Lung (tissue), 12 donors: ENCODE results near the gene ZRANB3. TPM values are rescaled to one million over a fixed set of nuclear protein-coding genes. Genes with fewer than 3 reads are reported as not detected.

Experiments used
- ATAC-seq: fragments of 200-7000 bp; cut with Tn5 transposase; one replicate; pipeline ENCODE4 v1.9.1; 2020; ENCODE audit warnings: moderate number of reproducible peaks; ENCODE audit not compliant: insufficient read depth, low FRiP score
- DNase-seq, 3 donors: peaks; one replicate each; pipeline ENCODE4 v3.0.0-alpha.2; 2013 to 2017
- H3K27ac ChIP-seq, 2 donors: one replicate each; pipeline ENCODE4 v1.5.1; 2013; ENCODE audit warnings: mild to moderate bottlenecking in 2 of 2, moderate library complexity in 2 of 2, control low read depth in 1 of 2, inconsistent platforms in 1 of 2, low read depth in 1 of 2, low read length in 1 of 2
- H3K27me3 ChIP-seq, 3 donors: one replicate each; pipeline ENCODE4 v1.5.1; 2013; ENCODE audit warnings: low read length in 2 of 3; ENCODE audit not compliant: control insufficient read depth in 3 of 3, insufficient read depth in 3 of 3
- H3K36me3 ChIP-seq, 4 donors: one replicate each; pipeline ENCODE4 v1.5.1; 2013; ENCODE audit warnings: low read length in 4 of 4, mild to moderate bottlenecking in 1 of 4, moderate library complexity in 1 of 4; ENCODE audit not compliant: control insufficient read depth in 4 of 4, insufficient read depth in 4 of 4
- H3K4me1 ChIP-seq, 5 donors: one replicate each; pipeline ENCODE4 v1.5.1; 2013; ENCODE audit warnings: low read length in 5 of 5, mild to moderate bottlenecking in 2 of 5, moderate library complexity in 1 of 5; ENCODE audit not compliant: control insufficient read depth in 5 of 5, insufficient read depth in 5 of 5
- H3K4me3 ChIP-seq: one replicate; pipeline ENCODE4 v1.5.1; 2013; ENCODE audit warnings: mild to moderate bottlenecking, control low read depth, moderate library complexity
- H3K9ac ChIP-seq, 2 donors: one replicate each; pipeline ENCODE4 v1.5.1; 2013; ENCODE audit warnings: low read length in 2 of 2, control low read depth in 1 of 2; ENCODE audit not compliant: insufficient read depth in 1 of 2
- H3K9me3 ChIP-seq, 4 donors: one replicate each; pipeline ENCODE4 v1.5.1; 2013; ENCODE audit warnings: low read length in 3 of 4, mild to moderate bottlenecking in 1 of 4, moderate library complexity in 1 of 4; ENCODE audit not compliant: control insufficient read depth in 4 of 4, insufficient read depth in 3 of 4
- CTCF ChIP-seq: IDR thresholded peaks from 2 replicates; pipeline ENCODE4 v1.5.1; 2012; ENCODE audit warnings: mild to moderate bottlenecking; ENCODE audit errors: control extremely low read depth, extremely low read depth
- WGBS, 2 donors: extraction: QIAGEN DNeasy Blood & Tissue Kit; methylation state at CpG; one replicate each; pipeline ENCODE4 v1.1.7; 2013; 5-methylcytosine and 5-hydroxymethylcytosine counted together
- polyA plus RNA-seq, 2 donors: library from polyadenylated mRNA; stranded (reverse); fragments of 200-250 nt; gene quantifications; one replicate each; pipeline ENCODE4 v1.2.1, GENCODE V29; 2013
- total RNA-seq, 2 donors: library from RNA; depleted of rRNA in 1 of 2; stranded (reverse); fragments of >200 nt in 1 of 2; gene quantifications; one replicate each; pipeline ENCODE4 v1.2.1, GENCODE V29; 2014 to 2021
- donor health status: control.
- donor health status: control.
- donor health status: Bipolar disorder and iron deficiency.
- donor health status: healthy.
- donor health status: DM: yes; HTN: yes; CAD: no.

The ZRANB3 gene
- total and polyA plus RNA-seq, 4 donors: 1.3 to 14.9 (median 3.3) TPM

GRCh38 chr2:135150725-135151124, 380.3 kb downstream of the ZRANB3 start:
- Histone ChIP-seq H3K4me1 (peaks cover 0 to 7% (median 0%) of the 10 kb centered on the region in 5 donors), H3K9me3 (no peaks in the 10 kb centered on the region), H3K36me3 (peaks cover 14 to 28% (median 20%) of the 10 kb centered on the region in 4 donors), H3K9ac (no peak overlapping the region), H3K27me3 (no peaks in the 10 kb centered on the region), H3K27ac (peak overlapping the region in 1 of 2 donors; percentile 2), H3K4me3 (no peak overlapping the region)
- TF ChIP-seq CTCF: no peak
- ATAC-seq (no peak), DNase-seq (peak in 2 of 3 donors; percentile 3 to 12)
- 75 to 97% methylated on average over 1 of the region's 1 CpG for WGBS, 2 donors

GRCh38 chr2:135149251-135149650, 381.8 kb downstream of the ZRANB3 start:
- 85 to 100% methylated on average over 1 of the region's 1 CpG for WGBS, 2 donors
- H3K9ac ChIP-seq: no peak overlapping the region
- ATAC-seq (no peak), DNase-seq (no peak)
- no peak overlapping the region for H3K4me3 ChIP-seq
- peaks cover 14 to 20% (median 16%) of the 10 kb centered on the region in 4 donors for H3K36me3 ChIP-seq
- peak overlapping the region in 1 of 2 donors; percentile 33 for H3K27ac ChIP-seq
- H3K27me3 ChIP-seq: no peaks in the 10 kb centered on the region
- TF ChIP-seq CTCF: no peak
- H3K4me1 ChIP-seq: peaks cover 0 to 7% (median 0%) of the 10 kb centered on the region in 5 donors
- peaks cover 0 to under 1% (median under 1%) of the 10 kb centered on the region in 4 donors for H3K9me3 ChIP-seq

GRCh38 chr2:135144343-135144742, 386.7 kb downstream of the ZRANB3 start:
- Histone ChIP-seq H3K9me3 (peaks cover 0 to 4% (median 2%) of the 10 kb centered on the region in 4 donors), H3K4me3 (no peak overlapping the region), H3K27ac (no peak overlapping the region), H3K4me1 (peaks cover 0 to 4% (median 0%) of the 10 kb centered on the region in 5 donors), H3K9ac (no peak overlapping the region), H3K36me3 (peaks cover 9 to 12% (median 11%) of the 10 kb centered on the region in 4 donors), H3K27me3 (no peaks in the 10 kb centered on the region)
- no peak for DNase-seq
- WGBS, 2 donors: 99 to 100% methylated on average over 2 of the region's 2 CpGs
- no peak for TF ChIP-seq CTCF
- ATAC-seq: no peak

- H3K9ac ChIP-seq: no peak overlapping the region
- H3K4me3 ChIP-seq: no peak overlapping the region
- ATAC-seq (no peak), DNase-seq (no peak)
- no peaks in the 10 kb centered on the region for H3K4me1 ChIP-seq
- 95 to 96% methylated on average over 1 of the region's 1 CpG for WGBS, 2 donors
- peaks cover 11 to 23% (median 16%) of the 10 kb centered on the region in 4 donors for H3K36me3 ChIP-seq
- no peaks in the 10 kb centered on the region for H3K27me3 ChIP-seq
- TF ChIP-seq CTCF: no peak
- no peak overlapping the region for H3K27ac ChIP-seq
- peaks cover 0 to 4% (median 2%) of the 10 kb centered on the region in 4 donors for H3K9me3 ChIP-seq
Observed at GRCh38 chr2:135142323-135142722, 388.7 kb downstream of the ZRANB3 start.
